HEK293 (cell line): Measurements from ENCODE around the gene SCUBE3.

Experiments used
- ZFP69B ChIP-seq: fragments of 450-650 bp; formaldehyde crosslinking; IDR thresholded peaks from 2 replicates; pipeline ENCODE4 v1.5.1; 2016; ENCODE audit warnings: missing biosample characterization, missing genetic modification characterization
- ZNF274 ChIP-seq, 2 experiments: fragments of 200-500 bp in 1 of 2; fragments of 450-650 bp in 1 of 2; sonication (Bioruptor generic) in 1 of 2; formaldehyde crosslinking in 1 of 2; IDR thresholded peaks; 2 replicates each; pipeline versions ENCODE4 v1.5.1 to v1.6.1; 2014 to 2016; ENCODE audit warnings: borderline replicate concordance in 1 of 2, inconsistent platforms in 1 of 2, low read length in 1 of 2, missing biosample characterization in 1 of 2, missing genetic modification characterization in 1 of 2
- ZNF596 ChIP-seq: fragments of 450-650 bp; IDR thresholded peaks from 2 replicates; pipeline ENCODE4 v1.5.0; 2018; ENCODE audit warnings: missing biosample characterization, mild to moderate bottlenecking, missing genetic modification characterization, moderate library complexity
- ZNF677 ChIP-seq: fragments of 450-650 bp; IDR thresholded peaks from 2 replicates; pipeline ENCODE4 v1.5.0; 2018; ENCODE audit warnings: missing biosample characterization, mild to moderate bottlenecking, missing genetic modification characterization, moderate library complexity

GRCh38 chr6:35283361-35283760, 69.6 kb downstream of the SCUBE3 start:
- TF ChIP-seq ZFP69B (tag by site-specific recombination): no peak
- TF ChIP-seq ZNF596 (tag by site-specific recombination): no peak
- no peak for TF ChIP-seq ZNF274 (IDR thresholded peaks at IDR 0.05; ENCODE audit: low read length)
- no peak for TF ChIP-seq ZNF274 (tag by site-specific recombination; IDR thresholded peaks at IDR 0.05; ENCODE audit: borderline replicate concordance)
- TF ChIP-seq ZNF677 (tag by site-specific recombination): no peak
